ENCODE results near the gene AUTS2.
"Not testable (repeated sequence)": the region's sequence is repeated elsewhere in the genome, so short reads cannot be mapped to it uniquely, and the experiment has no call there.

AUTS2 gene

DNA sequence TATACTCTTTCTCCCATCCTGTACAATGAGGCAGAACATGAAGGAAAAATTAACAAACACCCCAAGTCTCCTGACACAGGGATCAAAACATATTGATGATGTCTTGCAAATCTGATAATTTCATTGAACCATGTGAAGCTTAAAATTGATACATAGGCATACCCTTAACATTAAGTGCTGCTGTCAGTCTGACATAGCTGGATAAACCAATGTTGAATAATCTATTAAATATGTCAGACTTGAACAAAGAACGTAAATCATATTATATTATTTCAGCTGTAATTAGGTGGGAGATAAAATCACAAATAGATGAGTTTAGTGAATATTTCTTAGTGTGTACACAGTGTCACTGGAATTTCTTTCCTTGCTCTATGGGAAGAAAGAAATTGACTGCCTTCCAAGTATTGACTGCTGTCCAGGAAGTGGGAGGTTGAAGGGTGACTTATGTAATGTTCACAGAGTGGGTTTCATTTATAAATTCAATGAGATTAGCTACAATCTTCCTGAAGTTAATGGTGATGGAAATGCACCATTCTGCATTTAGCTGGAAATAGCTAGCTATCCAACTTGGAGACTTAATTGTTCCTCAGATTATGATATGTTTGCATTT, 170.8 kb downstream of the AUTS2 start:
- DNase-seq = no peak

DNA sequence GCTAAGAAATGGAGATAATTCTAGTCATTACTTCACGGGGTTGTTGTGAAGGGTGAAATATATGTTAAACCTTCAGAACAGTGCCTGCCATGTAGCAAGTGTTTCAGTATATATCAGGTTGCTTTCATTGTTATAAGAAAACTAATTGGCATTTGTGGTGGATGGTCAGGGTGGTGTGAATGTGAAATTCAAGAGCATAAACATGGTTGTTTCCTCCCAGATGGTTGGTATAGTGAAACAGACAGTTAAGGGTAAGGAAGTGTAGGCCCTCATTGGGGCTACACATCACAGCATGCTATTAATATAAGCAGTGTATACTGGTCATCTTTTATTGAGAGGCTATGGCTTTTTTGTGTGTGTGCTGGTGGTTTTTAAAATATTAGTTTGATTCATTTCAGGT, 171.6 kb downstream of the AUTS2 start:
- no peak for DNase-seq

DNA sequence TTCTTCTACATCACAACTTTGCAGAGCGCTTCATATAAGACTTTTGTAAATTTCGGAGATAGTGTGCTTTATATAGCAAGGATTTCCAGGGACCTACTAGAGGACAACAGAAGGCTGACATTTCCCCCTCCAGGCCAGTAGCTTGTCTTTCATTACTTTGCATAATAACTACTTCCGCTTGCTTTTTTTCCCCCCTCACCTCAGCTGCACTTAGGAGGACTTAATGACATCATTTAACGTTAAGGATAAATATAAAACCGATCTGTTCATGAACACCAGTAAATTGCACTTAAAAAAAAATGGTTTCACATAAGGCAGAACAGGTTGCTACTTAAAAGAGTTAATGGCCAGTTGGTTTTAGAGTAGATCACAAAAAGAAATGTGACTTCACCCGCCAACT, 172.3 kb downstream of the AUTS2 start:
- DNase-seq = no peak

DNA sequence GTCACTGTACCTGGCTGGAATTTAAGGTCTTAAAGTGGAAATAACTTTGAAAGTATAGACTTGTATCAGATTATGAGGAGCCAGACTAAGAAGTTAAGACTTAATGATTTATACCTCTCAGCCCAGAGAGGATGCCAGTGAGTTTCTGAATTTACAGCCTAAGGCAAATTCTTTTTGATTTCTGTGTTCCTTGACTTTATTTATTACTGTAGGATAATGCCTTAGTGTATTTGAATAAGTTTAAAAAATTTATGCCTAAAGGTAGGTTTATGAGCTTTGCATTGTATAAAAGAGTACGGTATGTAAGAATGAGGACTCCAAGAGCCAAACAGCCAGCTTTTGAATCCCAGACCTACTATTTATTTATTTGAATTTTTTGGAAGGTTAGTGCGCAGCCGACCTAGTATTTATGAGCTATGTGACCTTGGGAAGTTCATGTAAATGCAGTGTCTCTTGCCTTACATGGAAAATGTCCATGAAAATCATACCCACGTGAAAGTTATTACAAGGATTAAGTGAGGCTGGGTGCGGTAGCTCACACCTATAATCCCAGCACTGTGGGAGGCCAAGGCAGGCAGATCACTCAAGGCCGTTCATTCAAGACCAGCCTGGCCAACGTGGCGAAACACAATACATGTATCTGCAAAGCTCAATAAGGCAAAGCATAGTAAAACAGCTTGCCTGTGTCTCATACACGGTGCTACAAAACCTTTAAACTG, 174.6 kb downstream of the AUTS2 start:
- no peak for DNase-seq

DNA sequence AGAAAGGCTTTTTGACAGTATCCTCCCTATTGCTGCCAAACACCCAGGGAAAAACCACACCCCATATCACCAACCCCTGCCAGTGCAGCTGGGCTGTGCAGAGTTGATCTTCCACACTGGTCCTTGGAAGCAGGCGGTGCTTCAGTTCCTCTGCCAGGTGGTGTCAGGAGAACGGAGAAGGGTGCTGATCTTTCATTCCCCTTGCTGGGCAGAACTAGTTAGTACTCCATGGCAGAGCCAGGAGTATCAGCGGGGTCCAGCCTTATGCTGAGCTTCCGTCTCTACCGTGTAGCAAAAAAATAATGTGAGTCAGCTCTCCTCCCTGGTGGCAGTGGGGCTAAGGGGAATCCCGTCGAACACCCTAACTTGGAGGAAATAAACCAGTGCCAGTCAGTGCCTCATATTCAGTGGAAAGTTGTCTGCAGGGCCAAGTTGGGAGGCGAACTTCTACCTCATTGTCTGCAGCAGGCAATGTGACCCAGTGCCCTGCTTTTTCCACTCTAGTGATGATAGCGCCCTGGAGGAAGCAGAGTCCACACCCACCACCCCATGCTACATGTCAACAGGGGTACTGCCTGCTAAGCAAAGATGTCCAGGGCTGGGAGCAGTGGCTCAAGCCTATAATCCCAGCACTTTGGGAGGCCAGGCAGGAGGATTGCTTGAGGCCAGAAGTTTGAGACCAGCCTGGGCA, 175.4 kb downstream of the AUTS2 start:
- DNase-seq = no peak

DNA sequence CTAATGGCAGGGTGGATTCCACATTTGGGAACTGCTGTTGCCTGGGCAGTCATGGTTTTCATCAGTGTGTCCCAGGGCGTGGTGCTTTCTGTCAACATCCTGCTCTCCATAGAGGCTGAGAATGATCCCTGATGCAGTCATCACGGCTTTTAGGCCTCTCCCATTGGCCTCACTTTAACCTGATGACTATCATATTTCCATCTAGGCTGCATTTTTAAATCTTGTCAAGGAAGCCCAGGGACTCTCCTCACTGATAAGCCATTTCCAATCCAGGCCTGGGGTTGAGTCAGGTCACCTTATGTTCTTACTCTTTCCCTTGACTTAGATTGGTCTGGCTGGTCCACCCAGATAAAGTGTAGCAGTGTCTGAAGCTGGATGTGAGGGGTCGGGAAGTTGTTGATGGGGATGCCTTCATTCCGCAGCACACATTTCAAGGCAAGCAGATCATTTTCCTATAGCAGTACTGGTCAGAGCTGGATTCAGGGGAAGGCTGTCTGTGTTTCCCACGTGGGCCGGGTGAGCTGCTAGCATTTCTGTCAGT, 177.0 kb downstream of the AUTS2 start:
- DNase-seq = no peak

DNA sequence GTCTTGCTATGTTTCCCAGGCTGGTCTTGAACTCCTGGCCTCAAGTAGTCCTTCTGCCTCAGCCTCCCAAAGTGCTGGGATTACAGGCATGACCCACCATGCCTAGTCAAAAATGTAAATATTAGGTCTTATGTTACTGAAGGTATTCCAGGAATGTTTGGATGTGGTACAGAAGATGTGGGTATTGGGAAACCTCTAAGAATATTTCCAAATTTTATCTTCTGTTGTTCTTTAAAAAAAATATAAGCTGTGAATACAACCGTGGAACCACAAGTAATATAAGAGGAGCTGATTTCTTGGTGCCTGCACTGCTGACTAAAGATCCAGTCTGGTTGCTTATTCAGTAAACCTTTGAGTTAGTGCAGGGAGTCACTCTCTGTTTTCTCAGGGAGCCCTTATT, 178.3 kb downstream of the AUTS2 start:
- DNase-seq = no peak

DNA sequence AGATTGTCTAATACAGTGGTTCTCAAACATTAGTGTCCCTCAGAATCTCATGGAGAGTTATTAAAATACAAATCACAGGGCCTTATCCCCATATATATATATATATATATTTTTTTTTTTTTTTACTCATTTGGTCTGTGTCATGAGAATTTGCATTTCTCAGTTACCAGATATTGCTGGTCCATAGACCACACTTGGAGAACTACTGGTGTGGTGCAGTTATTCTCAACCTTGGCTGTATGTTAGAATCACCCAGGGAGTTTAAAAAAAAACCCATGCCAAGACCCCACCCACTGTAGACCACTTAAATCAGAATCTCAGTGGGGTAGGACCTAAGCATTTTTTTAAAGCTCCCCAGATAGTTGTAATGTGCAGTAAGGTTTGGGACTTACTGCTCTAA, 179.9 kb downstream of the AUTS2 start:
- DNase-seq = no peak

DNA sequence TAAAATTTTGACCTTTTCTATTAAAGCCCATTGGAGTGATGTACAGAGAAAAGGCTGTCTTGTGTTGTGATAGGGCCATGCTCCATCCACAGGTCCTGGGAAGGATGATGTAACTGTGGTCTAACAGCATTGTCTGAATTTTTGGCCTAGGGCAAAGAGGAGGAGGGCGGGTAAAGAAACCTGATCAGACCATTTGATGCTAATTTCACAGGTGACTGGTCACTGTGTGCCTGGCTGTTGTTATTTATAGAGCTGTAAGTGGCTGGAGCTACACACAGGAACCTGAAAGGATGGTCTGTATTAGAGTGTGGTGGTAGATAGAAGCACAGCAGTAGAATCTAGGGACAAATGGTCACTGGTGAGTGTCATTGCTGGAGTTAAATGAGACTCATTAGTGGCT, 182.1 kb downstream of the AUTS2 start:
- peak; percentile 33 for DNase-seq

DNA sequence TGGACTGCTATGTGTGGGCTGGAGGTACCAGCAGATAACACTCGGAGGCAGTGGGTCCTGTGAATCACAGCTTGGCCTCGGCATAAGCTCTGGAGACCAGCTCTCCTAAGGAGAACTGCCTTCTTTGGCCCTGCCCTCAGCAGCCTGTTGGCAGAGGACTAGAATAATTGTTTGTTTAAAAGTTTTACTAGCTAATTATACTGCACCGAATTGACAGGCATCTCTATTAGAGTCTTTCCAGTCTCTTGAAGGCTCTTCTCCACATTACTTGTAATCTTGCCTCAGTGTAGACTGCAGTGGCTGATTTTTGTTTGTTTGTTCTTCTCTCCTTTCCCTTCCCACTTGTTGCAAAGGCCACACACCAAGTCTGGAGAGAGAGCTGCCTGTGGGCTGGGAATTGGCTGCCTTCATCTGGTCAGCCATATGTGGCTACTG, 183.2 kb downstream of the AUTS2 start:
- DNase-seq = no peak

DNA sequence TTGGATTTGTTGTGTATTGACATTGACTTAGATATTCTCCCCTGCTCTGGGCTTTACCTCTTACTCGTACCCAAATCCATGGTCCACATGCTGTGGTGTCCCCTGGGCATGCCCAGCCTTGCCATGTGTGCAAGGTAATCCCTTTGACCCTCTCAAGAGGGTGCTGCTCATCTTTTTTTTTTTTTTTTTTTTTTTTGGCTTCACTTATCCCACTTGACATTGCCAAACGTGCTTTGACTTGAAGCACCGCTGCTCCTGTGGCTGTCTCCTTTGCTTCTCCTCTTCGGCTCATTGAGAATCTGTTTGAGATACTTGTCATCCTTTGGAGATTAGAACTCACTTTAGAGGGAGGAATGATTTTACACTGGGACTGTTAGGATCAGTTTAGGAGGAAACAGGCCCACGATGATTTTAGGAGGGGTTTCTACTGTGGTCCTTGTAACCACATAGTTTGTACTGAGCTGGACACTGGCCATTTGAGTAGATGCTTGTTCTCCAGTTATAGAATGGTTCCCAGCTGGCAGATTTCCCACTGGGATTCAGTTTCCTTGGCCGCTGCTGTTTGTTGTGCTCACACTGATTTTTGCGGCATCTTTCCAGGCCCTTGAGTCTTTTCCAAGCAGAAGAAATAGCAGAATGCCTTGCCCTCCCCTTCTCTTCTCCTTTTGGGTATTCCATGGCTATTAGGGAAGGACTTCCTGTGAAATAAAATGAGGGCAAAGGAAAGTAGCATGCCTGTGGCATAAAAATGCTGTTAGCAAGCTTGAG, 184.8 kb downstream of the AUTS2 start:
- DNase-seq = no peak

DNA sequence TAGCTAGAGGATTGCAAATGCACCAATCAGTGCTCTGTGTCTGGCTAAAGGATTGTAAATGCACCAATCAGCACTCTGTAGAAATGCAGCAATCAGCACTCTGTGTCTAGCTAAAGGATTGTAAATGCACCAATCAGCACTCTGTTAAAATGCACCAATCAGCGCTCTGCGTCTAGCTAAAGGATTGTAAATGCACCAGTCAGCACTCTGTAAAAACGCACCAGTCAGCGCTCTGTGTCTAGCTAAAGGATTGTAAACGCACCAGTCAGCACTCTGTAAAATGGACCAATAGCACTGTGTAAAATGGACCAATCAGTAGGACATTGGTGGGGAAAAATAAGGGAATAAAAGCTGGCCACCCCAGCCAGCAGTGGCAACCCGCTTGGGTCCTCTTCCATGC, 187.9 kb downstream of the AUTS2 start:
- not testable (repeated sequence) for DNase-seq

DNA sequence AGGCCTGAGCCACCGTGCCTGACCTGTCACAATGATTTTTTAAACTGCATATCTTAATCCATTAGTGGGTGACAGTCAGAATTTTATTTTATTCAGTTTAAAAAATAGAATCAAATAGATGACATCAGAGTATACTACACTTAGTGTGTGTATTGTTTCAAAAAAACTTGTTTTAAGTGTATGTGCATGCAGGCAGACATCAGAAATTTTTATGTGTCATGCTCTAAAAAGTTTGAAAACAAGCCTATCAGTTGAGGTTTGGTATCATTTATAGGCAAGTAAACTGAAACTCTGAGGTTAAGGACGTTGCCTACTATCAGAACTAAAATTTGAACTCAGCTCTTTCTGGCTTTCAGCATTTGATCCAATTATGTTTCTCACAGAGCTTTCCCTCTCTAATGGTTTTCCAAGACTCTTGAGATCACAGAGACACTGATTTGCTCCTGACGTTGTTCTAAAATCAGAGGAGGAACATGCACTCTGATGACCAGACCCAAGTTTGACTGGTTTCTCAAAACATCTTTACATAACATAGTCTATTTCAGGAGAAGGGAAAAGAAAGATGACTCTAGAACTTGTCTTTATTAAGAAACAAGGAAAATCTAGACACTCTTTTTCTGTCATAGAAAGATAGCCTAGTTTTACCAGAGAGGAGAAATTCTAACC, 188.6 kb downstream of the AUTS2 start:
- no peak for DNase-seq

DNA sequence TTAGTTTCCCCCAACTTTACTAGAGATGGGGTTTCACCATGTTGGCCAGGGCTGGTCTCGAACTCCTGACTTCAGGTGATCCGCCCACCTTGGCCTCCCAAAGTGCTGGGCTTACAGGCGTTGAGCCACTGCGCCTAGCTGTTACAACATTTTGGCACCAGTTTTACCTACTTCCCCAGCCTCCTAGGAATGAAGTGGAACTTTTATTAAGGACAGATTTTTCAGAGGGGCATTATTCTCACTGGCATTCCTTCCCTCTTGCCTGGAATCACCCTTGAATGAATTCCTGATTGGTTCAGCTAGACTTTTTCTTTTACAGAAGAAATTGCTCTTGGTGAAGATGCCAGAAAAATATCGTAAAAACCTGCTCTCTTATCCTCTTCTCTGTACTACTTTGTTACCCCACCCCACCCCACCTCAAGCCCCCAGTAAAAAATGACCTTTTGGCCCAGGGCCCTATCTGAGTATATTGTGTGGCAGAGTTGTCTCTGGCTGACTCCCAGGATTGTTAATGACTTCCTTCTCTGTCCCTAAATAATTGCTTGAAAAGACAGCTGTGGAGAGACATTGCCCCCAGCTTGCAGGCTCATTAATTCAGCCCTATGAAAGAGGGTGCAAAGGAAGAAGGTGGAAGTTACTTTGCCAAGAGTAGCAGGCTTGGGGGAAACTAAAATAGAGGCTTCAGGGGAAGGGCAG, 189.6 kb downstream of the AUTS2 start:
- DNase-seq = no peak

DNA sequence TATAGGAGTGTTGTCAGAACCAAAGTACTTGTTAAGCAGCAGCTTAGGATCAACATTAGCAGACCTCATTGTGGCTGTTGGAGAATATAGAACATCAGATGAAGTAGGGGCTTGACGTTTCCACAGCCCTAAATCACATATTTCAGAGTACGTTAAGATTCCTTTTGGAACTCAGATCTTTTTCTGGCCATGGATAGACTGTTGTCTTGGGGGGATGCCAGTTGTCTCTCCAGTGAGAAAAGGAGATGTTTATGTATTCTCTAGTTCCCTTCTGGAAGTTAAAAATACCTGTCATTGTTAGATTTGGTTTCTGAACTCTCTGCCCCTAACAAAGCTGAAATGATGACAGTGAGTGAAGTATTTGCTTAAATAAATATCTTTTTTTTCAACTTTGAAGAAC, 191.3 kb downstream of the AUTS2 start:
- DNase-seq = no peak

DNA sequence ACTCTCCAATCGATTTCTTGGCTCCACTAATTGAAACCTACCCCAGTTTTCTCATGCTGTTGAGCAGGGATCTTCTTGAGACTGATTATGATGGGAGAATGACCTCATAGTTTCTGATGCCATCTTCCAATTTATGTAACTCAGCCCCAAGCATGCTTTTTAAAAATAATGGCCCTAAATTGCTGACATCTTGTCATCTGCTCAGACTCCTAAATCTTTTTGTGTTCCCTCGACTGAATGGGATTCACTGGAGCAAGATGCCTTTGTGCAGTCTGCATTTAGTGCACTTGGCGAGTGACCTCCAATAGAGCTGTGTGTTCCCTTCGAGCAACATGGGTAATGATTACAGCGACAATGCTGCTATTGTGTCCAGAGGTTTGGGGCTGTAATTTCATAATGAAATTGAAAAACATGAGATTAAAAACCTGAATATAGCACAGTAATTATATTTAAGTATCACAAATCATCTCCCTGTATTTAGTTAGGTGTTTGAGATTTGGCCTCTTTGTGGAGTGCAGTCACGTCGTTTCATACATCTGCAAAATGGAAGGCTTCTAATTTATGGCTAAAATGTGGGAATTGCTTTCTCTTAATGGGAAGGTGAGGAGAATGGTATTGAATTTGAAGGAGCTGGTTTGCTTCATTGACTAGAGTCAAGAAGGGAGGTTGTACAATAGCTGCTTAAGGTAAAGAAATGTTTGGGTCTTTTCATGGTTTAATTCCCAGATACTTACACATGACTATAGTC, 192.9 kb downstream of the AUTS2 start:
- DNase-seq = no peak

DNA sequence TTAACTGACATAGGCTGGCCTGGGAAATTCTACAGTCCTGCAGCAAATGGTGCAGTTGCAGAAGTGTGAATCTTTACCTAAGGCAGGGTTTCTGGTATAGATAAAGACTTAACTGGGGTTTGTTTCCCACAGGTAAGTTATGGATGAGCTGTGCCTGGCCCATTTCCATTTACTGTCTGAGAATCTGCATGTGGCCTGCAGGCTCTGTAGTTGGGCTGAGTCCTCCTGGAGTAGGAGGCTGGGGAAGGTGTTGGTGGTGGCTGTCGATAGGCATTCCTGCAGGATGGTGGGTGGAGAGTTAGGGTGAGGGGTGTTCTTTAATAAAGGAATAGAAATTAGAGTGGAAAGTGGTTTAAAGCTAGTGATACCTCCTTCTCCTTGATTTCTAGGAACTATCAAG, 193.5 kb downstream of the AUTS2 start:
- no peak for DNase-seq

DNA sequence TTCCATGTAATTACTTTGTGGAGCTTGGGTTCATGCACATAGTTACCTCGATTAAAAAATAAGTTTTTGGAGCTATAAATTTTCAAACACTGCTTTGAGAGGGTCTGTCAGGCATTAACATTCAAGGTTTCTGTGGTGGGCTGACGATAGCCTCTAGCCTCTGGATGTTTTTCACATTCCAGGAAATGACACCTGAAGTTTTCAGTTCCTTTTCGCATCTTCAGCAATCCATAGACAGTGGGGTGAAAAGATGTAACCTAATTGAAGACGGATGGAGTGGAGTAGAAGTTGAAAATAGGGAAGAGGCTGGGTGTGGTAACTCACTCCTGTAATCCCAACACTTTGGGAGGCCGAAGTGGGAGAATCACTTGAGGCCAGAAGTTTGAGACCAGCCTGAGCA, 197.7 kb downstream of the AUTS2 start:
- DNase-seq = no peak

DNA sequence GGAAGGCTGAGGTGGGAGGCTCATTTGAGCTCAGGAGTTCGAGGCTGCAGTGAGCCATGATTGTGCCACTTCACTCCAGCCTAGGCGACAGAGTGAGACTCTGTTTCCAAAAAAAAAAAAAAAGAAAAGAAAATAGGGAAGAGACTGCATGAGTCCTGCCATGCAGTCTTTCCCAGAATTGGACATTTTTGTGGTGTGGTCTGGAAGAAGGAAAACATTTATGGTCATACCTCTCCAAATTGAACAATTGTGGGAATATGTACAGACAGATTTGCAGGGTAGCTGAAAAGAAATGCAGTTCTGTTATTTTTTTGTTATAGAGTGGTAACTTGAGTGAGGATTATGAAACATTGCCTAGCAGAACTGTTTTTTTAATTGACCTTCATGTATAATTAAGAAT, 198.1 kb downstream of the AUTS2 start:
- no peak for DNase-seq

DNA sequence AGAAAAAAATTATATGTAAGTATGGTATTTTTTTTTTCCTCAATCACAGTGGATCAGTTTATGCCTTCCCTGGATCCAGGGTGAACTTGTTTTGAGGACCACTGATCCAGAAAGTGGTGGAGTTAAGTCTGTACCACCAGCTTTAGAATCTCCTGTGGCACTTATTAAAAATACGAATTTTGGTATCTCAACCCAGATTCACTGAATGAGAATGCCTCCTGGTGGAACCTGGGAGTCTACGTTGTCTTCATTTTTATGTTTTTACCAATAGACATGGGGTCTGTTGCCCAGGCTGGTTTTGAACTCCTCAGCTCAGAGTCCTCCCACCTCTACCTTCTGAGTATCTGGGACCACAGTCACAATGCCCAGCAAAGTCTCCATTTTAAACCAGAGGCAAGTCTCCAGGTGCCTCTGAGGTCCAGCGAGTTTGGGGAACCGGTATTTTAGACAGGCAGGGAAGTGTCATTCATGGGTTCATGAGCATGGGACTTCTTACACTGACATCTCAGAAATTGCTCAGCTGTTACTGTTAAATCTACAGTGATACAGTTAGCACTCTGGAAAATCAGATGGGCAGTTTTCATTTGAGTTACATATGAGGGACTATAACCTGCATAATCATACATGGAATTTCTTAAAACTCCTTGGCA, 200.9 kb downstream of the AUTS2 start:
- no peak for DNase-seq

DNA sequence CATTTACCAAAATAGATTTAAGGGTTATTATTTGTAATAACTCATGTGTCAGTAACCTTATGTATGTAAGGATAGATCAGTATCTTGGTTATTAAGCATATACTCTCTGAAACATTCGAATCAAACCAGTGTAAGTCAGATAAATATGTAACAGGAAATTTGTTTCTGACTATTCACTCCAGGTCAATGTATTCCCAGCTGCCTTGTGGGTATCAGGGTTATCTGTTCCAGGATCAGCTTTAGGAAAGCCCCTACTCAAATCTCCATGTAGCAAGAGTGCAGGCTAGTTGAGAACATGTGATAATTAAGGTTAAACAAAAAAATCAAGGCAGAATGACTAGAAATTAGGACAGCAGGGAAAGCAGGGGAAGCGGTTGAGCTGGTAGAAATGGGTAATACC, 201.7 kb downstream of the AUTS2 start:
- DNase-seq = no peak

All from NCI-H510A (cell line).